ENCODE measurements around the gene MRPS10. TPM values are rescaled to one million over a fixed set of nuclear protein-coding genes. Genes with fewer than 3 reads are reported as not detected.

The MRPS10 gene
- total RNA-seq = 10 to 100 TPM; 19.6 to 52.8 (median 33.8) TPM

DNA sequence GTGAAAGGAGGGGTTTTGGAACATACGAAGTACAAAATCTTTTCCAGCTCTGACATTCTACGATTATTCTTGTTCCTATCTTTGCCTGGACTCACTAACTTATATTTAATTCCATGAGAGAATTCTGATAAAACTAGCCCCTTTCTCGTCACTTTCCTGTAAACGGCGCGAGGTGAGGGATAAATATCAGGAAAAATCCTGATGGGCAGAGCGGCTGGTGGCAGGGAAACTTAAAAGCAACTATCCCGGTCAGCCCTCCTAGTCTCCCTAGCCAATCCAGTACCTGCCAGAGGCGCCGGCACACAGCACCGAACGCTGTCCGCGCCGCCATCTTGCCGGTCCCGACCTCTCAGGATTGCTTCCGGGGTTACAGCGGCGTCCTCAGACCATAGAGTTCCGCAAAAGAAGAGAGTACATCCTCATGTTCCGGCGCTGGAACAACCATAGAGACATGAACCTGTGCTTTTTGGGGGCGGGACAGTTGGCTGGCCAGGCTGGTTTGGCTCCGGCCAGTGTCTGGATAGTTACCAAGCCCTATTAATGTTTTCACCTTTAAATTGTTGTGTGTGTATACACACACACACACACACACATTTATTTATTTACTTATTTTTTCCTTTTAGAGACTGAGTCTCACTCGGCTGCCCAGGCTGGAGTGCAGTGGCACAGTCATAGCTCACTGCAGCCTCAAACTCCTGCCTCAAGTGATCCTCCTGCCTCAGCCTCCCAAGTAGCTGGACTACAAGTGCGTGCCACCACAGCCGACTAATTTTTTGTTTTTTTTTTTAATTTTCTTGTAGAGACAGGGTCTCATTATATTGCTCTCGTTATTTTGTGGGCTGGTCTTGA, at the start of gene MRPS10:
Gene MRPS10 (minus strand): TSS at position 343 of the 849 bp plus-strand sequence. CDS start 12 bp downstream, at position 331.
- in situ Hi-C loops (cut with MboI; ENCODE audit: low pct_unique_long_range_greater_than_20kb in 2 of 9, low sequenced_read_pairs in 9 of 9, unreplicated experiment in 9 of 9) = no loop called here

DNA sequence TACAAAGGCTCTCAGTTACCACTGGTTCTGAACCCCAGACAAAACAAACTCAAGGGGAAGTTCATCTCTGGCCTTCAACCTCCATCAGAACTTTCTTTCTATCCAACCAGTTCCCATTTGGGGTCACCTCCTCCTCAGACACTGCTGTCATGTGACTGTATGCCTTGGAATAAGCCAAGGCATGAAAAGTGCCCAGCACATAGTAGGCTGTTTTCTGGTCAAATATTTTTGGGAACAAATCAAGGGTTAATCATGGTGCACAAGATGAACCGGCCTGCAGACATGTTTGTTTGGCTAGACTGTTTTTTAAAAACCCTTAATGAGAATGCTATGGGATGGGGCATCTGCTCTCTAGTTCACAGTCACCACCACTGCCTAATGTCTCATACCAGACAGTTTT, 48.9 kb upstream of the MRPS10 start:
- ATAC-seq (replicated peaks in 6 of 8) = no peak
- in situ Hi-C loops (cut with MboI; ENCODE audit: low pct_unique_long_range_greater_than_20kb in 2 of 9, low sequenced_read_pairs in 9 of 9, unreplicated experiment in 9 of 9) = loop anchor here in 6 of 9 experiments (25.0 kb wide), 2 partner anchors 171 to 271 kb away; no protein-coding TSS in a partner anchor
- no peak overlapping the region for H3K4me3 ChIP-seq
- no peak overlapping the region for H3K27ac ChIP-seq
- no peaks in the 10 kb centered on the region for H3K4me1 ChIP-seq (replicated peaks in 1 of 2)
- 0 to 90% (median 82%) methylated on average over 1 of the region's 1 CpG; no CpG with 5 or more reads in 4 of the 10 experiments for WGBS, 10 experiments

More for the DNA sequence above, at the start of gene MRPS10:
- ATAC-seq (replicated peaks in 6 of 8) = peak; percentile 89 to 100 (median 99)
- Histone ChIP-seq H3K4me1 (replicated peaks in 1 of 2) (peaks cover 5 to 8% of the 10 kb centered on the region in 2 donors), H3K27ac (peak within 1 kb of the TSS; percentile 59 to 84), H3K4me3 (peak within 1 kb of the TSS; percentile 45 to 88 (median 59))
- WGBS, 10 experiments = 5 to 50% (median 16%) methylated on average over 4 to 22 of the region's 29 CpGs

DNA sequence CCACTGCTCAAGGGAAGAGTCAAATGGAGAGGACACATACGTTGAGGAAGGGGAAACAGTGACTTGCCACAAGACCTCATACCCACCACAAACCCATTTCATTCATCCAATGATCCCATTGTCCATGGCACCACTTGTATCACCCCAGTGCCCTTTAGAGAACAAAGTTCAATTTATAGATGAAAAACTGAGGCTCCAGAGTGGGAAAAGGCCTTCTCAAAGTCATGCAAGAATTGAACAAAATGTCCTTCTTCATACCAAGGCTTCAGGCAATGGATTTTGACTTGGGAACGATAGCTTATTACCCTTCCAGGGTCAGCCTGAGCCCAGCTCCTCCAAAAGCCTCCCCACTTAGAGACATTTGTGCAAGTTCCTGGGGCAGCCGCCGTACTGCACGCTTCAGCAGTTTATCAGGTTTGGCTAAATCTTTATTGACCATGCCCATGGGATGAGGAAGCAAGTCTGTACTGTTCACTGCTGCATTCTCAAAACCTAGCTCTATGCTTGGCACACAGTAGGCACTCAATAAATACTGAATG, 47.3 kb upstream of the MRPS10 start:
- no peak for ATAC-seq (replicated peaks in 6 of 8)
- 80 to 100% (median 100%) methylated on average over 1 to 5 of the region's 5 CpGs; no CpG with 5 or more reads in 3 of the 10 experiments for WGBS, 10 experiments
- Histone ChIP-seq H3K4me3 (no peak overlapping the region), H3K4me1 (replicated peaks in 1 of 2) (no peaks in the 10 kb centered on the region), H3K27ac (no peak overlapping the region)
- in situ Hi-C loops (cut with MboI; ENCODE audit: low pct_unique_long_range_greater_than_20kb in 2 of 9, low sequenced_read_pairs in 9 of 9, unreplicated experiment in 9 of 9) = loop anchor here in 6 of 9 experiments (25.0 kb wide), 2 partner anchors 172 to 272 kb away; no protein-coding TSS in a partner anchor

DNA sequence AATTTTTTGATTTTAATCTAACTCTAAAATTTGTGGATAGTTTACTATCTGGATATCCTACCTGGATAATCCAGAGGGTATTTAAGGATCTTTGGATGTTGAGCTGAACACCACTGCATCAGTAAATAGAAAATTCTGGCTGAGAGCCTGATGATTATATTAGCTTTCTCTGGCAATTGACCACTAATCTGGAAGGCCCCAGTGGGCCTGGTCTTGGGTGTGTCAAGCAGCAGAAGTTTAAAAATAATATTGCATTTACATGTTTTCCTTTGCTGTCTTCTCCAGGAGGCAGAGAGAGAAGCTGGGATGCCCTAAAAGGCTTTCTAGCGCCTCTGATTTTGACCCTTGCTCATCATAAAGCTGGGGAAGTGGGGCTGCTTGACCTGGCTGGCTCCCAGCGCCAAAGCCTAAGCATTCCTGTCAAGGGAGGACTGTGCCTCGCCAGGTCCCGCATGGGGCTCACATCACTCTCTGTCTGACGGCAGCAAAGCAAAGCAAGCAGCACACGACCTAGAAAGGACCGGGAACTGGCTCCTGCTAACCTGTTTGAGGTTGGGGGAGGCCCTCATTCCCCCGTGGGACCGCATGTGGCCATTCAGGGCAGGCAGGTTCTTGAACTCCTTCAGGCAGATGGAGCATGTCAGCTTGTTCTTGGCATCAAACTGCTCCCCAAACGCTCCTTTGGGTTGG, 46.6 kb upstream of the MRPS10 start:
- Histone ChIP-seq H3K4me3 (no peak overlapping the region), H3K4me1 (replicated peaks in 1 of 2) (no peaks in the 10 kb centered on the region), H3K27ac (no peak overlapping the region)
- in situ Hi-C loops (cut with MboI; ENCODE audit: low pct_unique_long_range_greater_than_20kb in 2 of 9, low sequenced_read_pairs in 9 of 9, unreplicated experiment in 9 of 9) = loop anchor here in 6 of 9 experiments (25.0 kb wide), 2 partner anchors 173 to 273 kb away; no protein-coding TSS in a partner anchor
- WGBS, 10 experiments = 58 to 100% (median 83%) methylated on average over 1 to 9 of the region's 10 CpGs; no CpG with 5 or more reads in 5 of the 10 experiments
- peak in 3 of 8 experiments; percentile 51 to 67 (median 56) for ATAC-seq (replicated peaks in 6 of 8)

DNA sequence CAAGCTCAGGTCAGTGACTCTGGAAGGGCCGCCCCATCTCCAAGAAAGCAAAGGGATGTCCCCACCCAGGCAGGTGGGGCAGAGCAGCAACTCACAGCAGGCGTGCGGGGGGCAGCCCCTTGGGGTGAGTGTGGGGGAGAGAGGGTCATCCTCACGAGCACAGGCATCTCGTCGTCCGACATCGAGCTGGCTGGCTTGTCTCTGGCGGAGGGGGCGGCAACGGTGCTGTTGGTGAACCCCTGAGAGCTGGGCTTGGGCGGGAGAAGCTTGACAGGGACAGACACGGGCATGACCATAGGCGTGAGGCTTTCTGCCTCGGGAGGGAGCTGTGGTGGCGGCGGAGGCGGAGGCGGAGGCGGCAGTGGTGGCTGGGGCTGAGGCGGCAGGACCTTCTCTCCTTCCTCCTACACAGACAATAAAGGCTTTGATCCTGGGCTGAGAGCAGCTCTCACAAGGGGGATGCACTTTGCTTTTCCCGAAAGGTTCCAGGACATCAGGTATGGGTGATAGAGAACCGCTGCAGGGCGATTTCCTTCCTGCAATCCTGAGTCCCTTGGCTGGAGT, 45.6 kb upstream of the MRPS10 start:
- no peak overlapping the region for H3K27ac ChIP-seq
- H3K4me3 ChIP-seq = no peak overlapping the region
- WGBS, 10 experiments = 70 to 100% (median 95%) methylated on average over 1 to 9 of the region's 24 CpGs; no CpG with 5 or more reads in 2 of the 10 experiments
- in situ Hi-C loops (cut with MboI; ENCODE audit: low pct_unique_long_range_greater_than_20kb in 2 of 9, low sequenced_read_pairs in 9 of 9, unreplicated experiment in 9 of 9) = loop anchor here in 6 of 9 experiments (25.0 kb wide), 2 partner anchors 174 to 274 kb away; no protein-coding TSS in a partner anchor
- H3K4me1 ChIP-seq (replicated peaks in 1 of 2) = no peaks in the 10 kb centered on the region
- no peak for ATAC-seq (replicated peaks in 6 of 8)

DNA sequence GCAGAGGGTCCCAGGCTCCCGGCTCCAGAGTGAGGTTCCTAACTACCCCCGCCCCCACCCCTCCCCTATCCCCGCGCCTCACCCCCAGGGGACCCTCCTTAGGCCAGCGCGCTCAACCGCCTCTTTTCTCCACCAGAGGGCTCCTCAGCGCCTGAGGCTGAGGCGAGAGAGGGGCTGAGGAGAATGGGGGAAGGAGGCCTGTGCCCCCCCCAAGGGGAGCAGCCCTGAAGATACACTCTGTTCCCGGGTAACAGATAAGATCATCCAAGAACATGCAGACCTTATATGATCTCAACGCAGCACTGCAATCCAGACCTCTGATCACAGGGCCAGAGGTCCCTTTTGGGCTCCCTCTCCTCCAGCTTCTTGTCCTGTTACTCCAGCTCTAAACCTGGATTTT, 43.3 kb upstream of the MRPS10 start:
- no peak overlapping the region for H3K4me3 ChIP-seq
- peak overlapping the region in 1 of 2 donors; percentile 42 for H3K27ac ChIP-seq
- no peaks in the 10 kb centered on the region for H3K4me1 ChIP-seq (replicated peaks in 1 of 2)
- in situ Hi-C loops (cut with MboI; ENCODE audit: low pct_unique_long_range_greater_than_20kb in 2 of 9, low sequenced_read_pairs in 9 of 9, unreplicated experiment in 9 of 9) = loop anchor here in 6 of 9 experiments (25.0 kb wide), 2 partner anchors 176 to 276 kb away; no protein-coding TSS in a partner anchor
- 0 to 70% (median 40%) methylated on average over 1 to 2 of the region's 11 CpGs; no CpG with 5 or more reads in 7 of the 10 experiments for WGBS, 10 experiments
- peak; percentile 5 to 86 (median 70) for ATAC-seq (replicated peaks in 6 of 8)

DNA sequence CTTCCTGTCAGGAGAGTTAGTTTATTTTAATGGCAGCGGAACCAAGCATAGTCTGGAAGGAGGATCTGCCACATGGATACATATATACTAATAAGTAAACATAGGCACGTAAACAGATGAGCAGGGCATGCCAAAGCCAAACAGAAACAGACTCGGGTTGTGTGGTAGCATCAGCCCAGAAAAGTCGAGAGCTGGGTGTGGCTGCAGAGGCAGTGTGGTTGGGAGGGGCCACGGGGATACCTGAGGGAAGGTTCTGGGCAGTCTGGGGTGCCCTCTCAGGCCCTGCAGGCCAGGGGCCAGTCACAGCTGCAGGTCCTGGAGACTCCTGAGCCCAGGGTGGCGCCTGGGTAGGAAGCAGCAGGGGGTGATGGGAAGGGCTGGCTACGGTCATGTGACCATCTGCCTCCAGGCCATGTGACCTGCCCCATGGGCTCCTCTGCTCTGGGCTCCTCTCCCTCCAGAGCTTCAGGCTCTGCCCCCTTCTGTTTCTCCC, 42.8 kb upstream of the MRPS10 start:
- in situ Hi-C loops (cut with MboI; ENCODE audit: low pct_unique_long_range_greater_than_20kb in 2 of 9, low sequenced_read_pairs in 9 of 9, unreplicated experiment in 9 of 9) = loop anchor here in 6 of 9 experiments (25.0 kb wide), 2 partner anchors 177 to 277 kb away; no protein-coding TSS in a partner anchor
- peak; percentile 35 to 73 (median 61) for ATAC-seq (replicated peaks in 6 of 8)
- no peaks in the 10 kb centered on the region for H3K4me1 ChIP-seq (replicated peaks in 1 of 2)
- no peak overlapping the region for H3K4me3 ChIP-seq
- 8 to 90% (median 83%) methylated on average over 1 to 4 of the region's 7 CpGs; no CpG with 5 or more reads in 4 of the 10 experiments for WGBS, 10 experiments
- H3K27ac ChIP-seq = peak overlapping the region in 1 of 2 donors; percentile 42

DNA sequence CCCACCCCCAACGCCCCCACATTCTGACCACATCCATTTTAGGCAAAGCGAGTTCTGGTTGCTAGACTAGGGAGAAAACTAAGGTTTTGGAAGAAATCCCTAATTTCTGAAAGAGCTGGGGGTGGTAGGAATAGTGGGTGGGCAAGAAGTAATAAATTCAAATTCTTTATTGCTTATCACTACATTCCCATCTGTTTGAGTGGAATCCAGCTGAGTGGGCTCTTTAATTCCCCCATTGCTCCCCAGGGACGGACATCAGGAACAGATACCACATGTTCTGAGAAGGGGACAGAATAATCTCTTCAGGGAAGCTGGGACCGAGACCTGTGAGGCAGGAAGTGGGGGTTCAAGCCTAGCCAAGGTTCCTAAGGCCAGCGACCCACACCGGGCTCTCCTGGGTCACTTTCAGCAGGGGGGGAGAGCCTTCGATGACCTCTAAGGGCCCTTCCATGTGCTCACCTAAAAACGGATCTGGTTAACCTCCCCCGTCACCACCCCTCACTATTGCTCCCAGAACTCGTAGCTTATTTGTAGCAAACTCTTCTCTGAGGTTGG, 42.3 kb upstream of the MRPS10 start:
- H3K27ac ChIP-seq = no peak overlapping the region
- 59 to 100% (median 90%) methylated on average over 1 to 4 of the region's 10 CpGs; no CpG with 5 or more reads in 3 of the 10 experiments for WGBS, 10 experiments
- H3K4me1 ChIP-seq (replicated peaks in 1 of 2) = no peaks in the 10 kb centered on the region
- ATAC-seq (replicated peaks in 6 of 8) = no peak
- no peak overlapping the region for H3K4me3 ChIP-seq
- in situ Hi-C loops (cut with MboI; ENCODE audit: low pct_unique_long_range_greater_than_20kb in 2 of 9, low sequenced_read_pairs in 9 of 9, unreplicated experiment in 9 of 9) = loop anchor here in 6 of 9 experiments (25.0 kb wide), 2 partner anchors 177 to 277 kb away; no protein-coding TSS in a partner anchor

DNA sequence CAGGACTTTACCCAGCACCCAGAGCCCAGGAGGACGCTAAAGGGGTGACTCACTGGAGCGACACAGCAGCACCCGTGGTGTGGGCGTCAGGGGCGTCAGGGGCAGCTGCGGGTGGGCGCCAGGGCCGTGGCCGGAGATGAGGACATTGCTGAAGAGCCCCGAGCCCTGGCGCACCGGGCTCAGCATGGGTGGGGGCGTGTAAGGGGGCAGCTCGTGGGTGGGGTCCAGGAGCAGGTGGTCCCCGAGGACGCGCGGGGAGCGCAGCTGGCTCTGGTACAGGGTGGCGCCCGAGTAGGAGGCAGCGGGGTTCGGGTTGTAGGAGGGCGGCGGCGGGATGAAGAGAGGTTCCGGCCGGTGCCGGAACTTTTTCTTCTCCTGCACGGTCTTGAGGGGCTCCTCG, 41.6 kb upstream of the MRPS10 start:
- Histone ChIP-seq H3K27ac (no peak overlapping the region), H3K4me1 (replicated peaks in 1 of 2) (no peaks in the 10 kb centered on the region), H3K4me3 (no peak overlapping the region)
- WGBS, 10 experiments = 98 to 100% methylated on average over 2 to 13 of the region's 31 CpGs; no CpG with 5 or more reads in 8 of the 10 experiments
- in situ Hi-C loops (cut with MboI; ENCODE audit: low pct_unique_long_range_greater_than_20kb in 2 of 9, low sequenced_read_pairs in 9 of 9, unreplicated experiment in 9 of 9) = loop anchor here in 6 of 9 experiments (25.0 kb wide), 2 partner anchors 178 to 278 kb away; no protein-coding TSS in a partner anchor
- ATAC-seq (replicated peaks in 6 of 8) = no peak

DNA sequence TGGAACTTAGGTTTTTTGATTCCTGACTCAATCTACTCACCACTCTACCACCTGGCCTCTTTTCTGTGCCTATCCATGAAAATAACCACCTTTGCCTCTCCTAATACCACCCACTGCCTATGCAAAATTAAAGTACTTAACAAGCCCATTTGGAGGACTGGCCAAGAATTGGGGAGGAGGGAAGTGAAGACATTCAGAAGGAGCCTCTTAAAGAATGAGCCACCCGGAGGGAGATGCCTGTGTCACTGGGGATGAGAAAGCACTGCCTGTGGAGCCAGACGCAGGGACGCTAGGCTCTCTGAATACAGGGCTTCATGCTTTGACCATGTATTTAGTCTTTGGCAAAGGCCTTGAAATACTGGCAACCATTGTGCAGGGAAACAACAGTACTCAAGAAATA, 40.0 kb upstream of the MRPS10 start:
- Histone ChIP-seq H3K4me1 (replicated peaks in 1 of 2) (no peaks in the 10 kb centered on the region), H3K4me3 (no peak overlapping the region), H3K27ac (no peak overlapping the region)
- ATAC-seq (replicated peaks in 6 of 8) = no peak
- 64 to 100% (median 73%) methylated on average over 1 to 3 of the region's 3 CpGs; no CpG with 5 or more reads in 5 of the 10 experiments for WGBS, 10 experiments
- in situ Hi-C loops (cut with MboI; ENCODE audit: low pct_unique_long_range_greater_than_20kb in 2 of 9, low sequenced_read_pairs in 9 of 9, unreplicated experiment in 9 of 9) = loop anchor here in 6 of 9 experiments (25.0 kb wide), 2 partner anchors 180 to 280 kb away; no protein-coding TSS in a partner anchor

DNA sequence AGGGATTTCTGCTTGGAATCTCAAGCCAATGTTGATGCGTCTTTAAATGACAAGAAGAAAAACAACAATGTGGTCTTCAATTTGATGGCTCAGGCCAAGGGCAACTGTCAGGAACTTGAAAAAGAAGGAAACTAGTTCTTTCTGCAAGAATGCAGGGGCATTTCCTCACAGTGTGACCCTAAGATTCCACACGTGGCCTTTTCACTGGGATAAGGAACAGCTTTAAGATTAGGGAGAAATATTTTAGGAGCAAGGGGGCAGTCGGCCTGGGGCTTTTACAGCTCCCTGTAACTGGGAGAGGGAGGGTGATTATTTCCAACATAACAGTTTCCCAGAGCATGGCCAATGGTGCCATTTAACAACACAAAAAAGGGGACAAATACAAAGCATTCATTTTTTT, 39.4 kb upstream of the MRPS10 start:
- ATAC-seq (replicated peaks in 6 of 8) = no peak
- Histone ChIP-seq H3K27ac (no peak overlapping the region), H3K4me3 (no peak overlapping the region), H3K4me1 (replicated peaks in 1 of 2) (peaks cover 3 to 5% of the 10 kb centered on the region in 2 donors)
- in situ Hi-C loops (cut with MboI; ENCODE audit: low pct_unique_long_range_greater_than_20kb in 2 of 9, low sequenced_read_pairs in 9 of 9, unreplicated experiment in 9 of 9) = loop anchor here in 6 of 9 experiments (25.0 kb wide), 2 partner anchors 180 to 280 kb away; no protein-coding TSS in a partner anchor
- WGBS, 10 experiments = 25 to 100% (median 81%) methylated on average over 1 to 3 of the region's 3 CpGs; no CpG with 5 or more reads in 3 of the 10 experiments

Measured in motor neuron (in vitro differentiated cells).